HCT116 (cell line): ENCODE measurements around the gene GPC5. TPM values are rescaled to one million over a fixed set of nuclear protein-coding genes. Genes with fewer than 3 reads are reported as not detected.

Experiments
- ATAC-seq: fragments of 200-7000 bp; cut with Tn5 transposase; 2 replicates; pipeline ENCODE4 v1.9.1; 2020; ENCODE audit warnings: mild to moderate bottlenecking, moderate library complexity
- BruUV-seq: library from RNA; stranded (reverse); fragments of 400-500 nt; replicated peaks from 2 replicates; lab custom pipeline; 2021; lab: Mats Ljungman, UMichigan
- CTCF ChIA-PET: fragments of 300-600 bp; sonication (Branson Sonifier 250); formaldehyde crosslinking; loops from one replicate; lab custom pipeline; 2021; ENCODE audit warnings: antibody characterized with exemption; lab: Charles Lee
- POLR2A ChIA-PET: fragments of 300-600, 350-600 bp; sonication (Branson Sonifier 250); formaldehyde crosslinking; loops from one replicate; lab custom pipeline; 2021; ENCODE audit warnings: antibody characterized with exemption; lab: Charles Lee
- RAD21 ChIA-PET, 2 experiments: fragments of 300-600 bp; sonication (Branson Sonifier 250); formaldehyde crosslinking; loops; one replicate each; lab custom pipeline; 2023; ENCODE audit warnings: low total read pairs in 2 of 2; ENCODE audit not compliant: uncharacterized antibody in 2 of 2, unreplicated experiment in 2 of 2, low non-redundant PET in 1 of 2; lab: Charles Lee
- DNase-seq: peaks from one replicate; pipeline ENCODE4 v3.0.0-alpha.2; 2010; ENCODE audit warnings: low read depth, low spot score
- H2AFZ ChIP-seq: fragments of 200-600 bp; shearing (Covaris generic), sonication (generic); 2 replicates; pipeline ENCODE4 v1.6.1; 2017; ENCODE audit warnings: low read depth, mixed run types, mixed read lengths, antibody characterized with exemption, low read length; ENCODE audit not compliant: poor library complexity, severe bottlenecking
- H3K27ac ChIP-seq: 2 replicates; pipeline ENCODE4 v1.5.1; 2012; ENCODE audit warnings: low read depth, low read length
- H3K27me3 ChIP-seq: fragments of 200-600 bp; sonication (generic); 2 replicates; pipeline ENCODE4 v1.6.1; 2016; ENCODE audit warnings: mixed run types, low read length, mixed read lengths; ENCODE audit not compliant: insufficient read depth
- H3K36me3 ChIP-seq, 2 experiments: fragments of 200-500 bp in 1 of 2; fragments of 200-600 bp in 1 of 2; sonication (Bioruptor generic) in 1 of 2; sonication (generic) in 1 of 2; 2 replicates each; pipeline versions ENCODE4 v1.5.1 to v1.6.1; 2014 to 2016; ENCODE audit warnings: low read length in 2 of 2, inconsistent platforms in 1 of 2, mixed read lengths in 1 of 2, mixed run types in 1 of 2; ENCODE audit not compliant: insufficient read depth in 2 of 2, control insufficient read depth in 1 of 2
- H3K4me1 ChIP-seq, 2 experiments: fragments of 200-600 bp in 1 of 2; sonication (generic) in 1 of 2; 2 replicates each; pipeline versions ENCODE4 v1.5.1 to v1.6.1; 2012 to 2017; ENCODE audit warnings: low read length in 2 of 2, inconsistent platforms in 1 of 2, mild to moderate bottlenecking in 1 of 2, mixed read lengths in 1 of 2, mixed run types in 1 of 2, moderate library complexity in 1 of 2; ENCODE audit not compliant: insufficient read depth in 2 of 2, control insufficient read depth in 1 of 2
- H3K4me2 ChIP-seq: fragments of 200-600 bp; sonication (generic); 2 replicates; pipeline ENCODE4 v1.6.1; 2017; ENCODE audit warnings: mixed run types, low read length, mixed read lengths
- H3K4me3 ChIP-seq, 2 experiments: fragments of 200-600 bp in 1 of 2; sonication (generic) in 1 of 2; replicated peaks in 1 of 2; 2 replicates each; pipeline ENCODE4 v1.5.1; 2011 to 2016; ENCODE audit warnings: low read length in 2 of 2, control low read depth in 1 of 2, low read depth in 1 of 2, mild to moderate bottlenecking in 1 of 2, mixed read lengths in 1 of 2, mixed run types in 1 of 2
- H3K79me2 ChIP-seq: fragments of 200-600 bp; sonication (generic); 2 replicates; pipeline ENCODE4 v1.6.1; 2017; ENCODE audit warnings: mild to moderate bottlenecking, mixed run types, low read length, moderate library complexity, mixed read lengths; ENCODE audit not compliant: insufficient read depth
- H3K9ac ChIP-seq: fragments of 200-600 bp; sonication (generic); 2 replicates; pipeline ENCODE4 v1.6.1; 2016; ENCODE audit warnings: low read length, mixed read lengths
- H3K9me2 ChIP-seq: fragments of 200-600 bp; sonication (generic), shearing (Covaris generic); 2 replicates; pipeline ENCODE4 v1.6.1; 2017; ENCODE audit warnings: mixed run types, mild to moderate bottlenecking, moderate library complexity; ENCODE audit not compliant: insufficient read depth
- H3K9me3 ChIP-seq, 2 experiments: fragments of 200-500 bp in 1 of 2; fragments of 200-600 bp in 1 of 2; sonication (Bioruptor generic) in 1 of 2; sonication (generic) in 1 of 2; 2 replicates each; pipeline ENCODE4 v1.6.1; 2014 to 2017; ENCODE audit warnings: low read length in 2 of 2, mixed read lengths in 2 of 2, inconsistent platforms in 1 of 2, low read depth in 1 of 2, mild to moderate bottlenecking in 1 of 2, mixed run types in 1 of 2, moderate library complexity in 1 of 2; ENCODE audit not compliant: control insufficient read depth in 1 of 2, insufficient read depth in 1 of 2
- H4K20me1 ChIP-seq: fragments of 200-600 bp; sonication (generic), shearing (Covaris generic); 2 replicates; pipeline ENCODE4 v1.6.1; 2017; ENCODE audit warnings: mixed run types, mild to moderate bottlenecking, moderate library complexity; ENCODE audit not compliant: insufficient read depth
- CBX3 ChIP-seq: IDR thresholded peaks from 2 replicates; pipeline ENCODE4 v1.6.1; 2012; ENCODE audit warnings: low read depth
- CTCF ChIP-seq, 3 experiments: fragments of 200-600 bp in 1 of 3; sonication (generic) in 1 of 3; IDR thresholded peaks in 2 of 3; conservative IDR thresholded peaks in 1 of 3; 2 replicates each; pipeline ENCODE4 v1.5.1; 2012 to 2017; ENCODE audit warnings: low read depth in 2 of 3, low read length in 2 of 3, antibody characterized with exemption in 1 of 3, borderline replicate concordance in 1 of 3, control low read depth in 1 of 3, mild to moderate bottlenecking in 1 of 3, mixed read lengths in 1 of 3, mixed run types in 1 of 3, moderate library complexity in 1 of 3; ENCODE audit not compliant: insufficient read depth in 1 of 3
- EZH2 ChIP-seq: fragments of 200-600 bp; sonication (generic); IDR thresholded peaks from 2 replicates; pipeline ENCODE4 v1.6.1; 2017; ENCODE audit warnings: antibody characterized with exemption, mixed run types
- MAX ChIP-seq: IDR thresholded peaks from 2 replicates; pipeline ENCODE4 v1.6.1; 2012
- POLR2A ChIP-seq: IDR thresholded peaks from 2 replicates; pipeline ENCODE4 v1.7.0; 2011; ENCODE audit warnings: borderline replicate concordance; ENCODE audit not compliant: insufficient read depth, insufficient read length; ENCODE audit errors: extremely low read depth
- SIN3A ChIP-seq: IDR thresholded peaks from 2 replicates; pipeline ENCODE4 v1.6.1; 2012; ENCODE audit warnings: low read depth
- YY1 ChIP-seq: IDR thresholded peaks from 2 replicates; pipeline ENCODE4 v1.6.1; 2011; ENCODE audit warnings: low read length, low read depth, moderate library complexity, mild to moderate bottlenecking; ENCODE audit not compliant: insufficient replicate concordance; ENCODE audit errors: extremely low read depth
- ZBTB33 ChIP-seq: IDR thresholded peaks from 2 replicates; pipeline ENCODE4 v1.6.1; 2011; ENCODE audit warnings: mild to moderate bottlenecking, low read length, moderate library complexity; ENCODE audit not compliant: insufficient replicate concordance; ENCODE audit errors: extremely low read depth
- ZFX ChIP-seq: fragments of 450-650 bp; IDR thresholded peaks from 2 replicates; pipeline ENCODE4 v1.6.1; 2017
- intact Hi-C: fragments of 100-400 bp; cut with micrococcal nuclease; formaldehyde crosslinking; loops from 2 replicates; pipeline ENCODE4 v1.10.0; 2022
- total RNA-seq: library from RNA; stranded (reverse); gene quantifications from one replicate; pipeline ENCODE4 v1.2.1, GENCODE V29; 2021; ENCODE audit not compliant: unreplicated experiment

GPC5 gene
- total RNA-seq, 1 experiment from 2014 or later: not detected

- no peak overlapping the region for H3K27ac ChIP-seq
- H3K9me3 ChIP-seq: peaks cover 0 to 23% of the 10 kb centered on the region in 2 experiments; a peak in 2 of 4 replicates
- no peak overlapping the region for H2AFZ ChIP-seq
- H3K36me3 ChIP-seq: no peaks in the 10 kb centered on the region
- no peak overlapping the region for H3K4me2 ChIP-seq
- no peak for ATAC-seq
- no peak for DNase-seq
- H4K20me1 ChIP-seq: no peaks in the 10 kb centered on the region; the same call in 1 of the 2 replicates
- H3K27me3 ChIP-seq: no peaks in the 10 kb centered on the region
- POLR2A ChIA-PET: no interaction called here
- H3K9ac ChIP-seq: no peak overlapping the region
- no peak overlapping the region for H3K4me3 ChIP-seq
- BruUV-seq: no TSS peak
- TF ChIP-seq MAX (no peak), CBX3 (no peak), ZFX (no peak), CTCF (IDR thresholded peaks at IDR 0.05 in 2 of 3, conservative IDR thresholded peaks at IDR 0.05 in 1 of 3; ENCODE audit: borderline replicate concordance in 1 of 3, insufficient read depth in 1 of 3, low read depth in 2 of 3, low read length in 2 of 3) (no peak), POLR2A (no peak), EZH2 (no peak), ZBTB33 (no peak), SIN3A (no peak), YY1 (no peak)
- TF ChIP-seq, all 23 proteins: peak for 0
- Histone ChIP-seq H3K4me1 (no peaks in the 10 kb centered on the region), H3K9me2 (no peaks in the 10 kb centered on the region), H3K79me2 (no peaks in the 10 kb centered on the region)
- intact Hi-C loops: no loop called here
- CTCF ChIA-PET: no interaction called here
- RAD21 ChIA-PET: no interaction called here
These were observed 265.6 kb downstream of the GPC5 start for GRCh38 chr13:91664039-91664438.
